Thymus (tissue), 11 donors: ENCODE results near the gene PCGF5. TPM values are rescaled to one million over a fixed set of nuclear protein-coding genes. Genes with fewer than 3 reads are reported as not detected.
A peak's percentile ranks its signal among the peaks of the same experiment; 100 is the strongest.

Experiments used
- DNase-seq, 9 donors: peaks; one replicate each; pipeline ENCODE4 v3.0.0-alpha.2; 2013; ENCODE audit warnings: low spot score in 9 of 9, low read depth in 6 of 9, missing footprints in 1 of 9
- H3K27ac ChIP-seq, 2 donors: one replicate each; pipeline ENCODE4 v1.5.1; 2013; ENCODE audit warnings: control low read depth in 1 of 2, low read depth in 1 of 2, low read length in 1 of 2, mild to moderate bottlenecking in 1 of 2, moderate library complexity in 1 of 2
- H3K27me3 ChIP-seq, 2 donors: one replicate each; pipeline ENCODE4 v1.5.1; 2013; ENCODE audit warnings: low read length in 1 of 2; ENCODE audit not compliant: control insufficient read depth in 2 of 2, insufficient read depth in 1 of 2
- H3K36me3 ChIP-seq, 2 donors: one replicate each; pipeline ENCODE4 v1.5.1; 2013; ENCODE audit warnings: low read length in 1 of 2, mild to moderate bottlenecking in 1 of 2, moderate library complexity in 1 of 2; ENCODE audit not compliant: control insufficient read depth in 2 of 2, insufficient read depth in 2 of 2
- H3K4me1 ChIP-seq, 2 donors: one replicate each; pipeline ENCODE4 v1.5.1; 2013; ENCODE audit warnings: low read length in 2 of 2; ENCODE audit not compliant: control insufficient read depth in 2 of 2, insufficient read depth in 2 of 2
- H3K4me3 ChIP-seq, 2 donors: one replicate each; pipeline ENCODE4 v1.5.1; 2013; ENCODE audit warnings: low read length in 2 of 2, control low read depth in 1 of 2, mild to moderate bottlenecking in 1 of 2
- H3K9me3 ChIP-seq, 2 donors: one replicate each; pipeline ENCODE4 v1.5.1; 2013; ENCODE audit warnings: low read length in 1 of 2, mild to moderate bottlenecking in 1 of 2; ENCODE audit not compliant: control insufficient read depth in 2 of 2, insufficient read depth in 1 of 2
- WGBS: extraction: QIAGEN DNeasy Blood & Tissue Kit; methylation state at CpG from one replicate; pipeline ENCODE4 v1.1.7; 2013; 5-methylcytosine and 5-hydroxymethylcytosine counted together
- polyA plus RNA-seq: library from polyadenylated mRNA; stranded (reverse); fragments of 200-250 nt; gene quantifications from one replicate; pipeline ENCODE4 v1.2.3, GENCODE V29; 2013
- total RNA-seq: library from RNA; stranded (reverse); fragments of 120-200 nt; gene quantifications from one replicate; pipeline ENCODE4 v1.2.4, GENCODE V29; 2013
- donor health status: healthy.

PCGF5 gene
- total and polyA plus RNA-seq, 2 donors: 29.9 to 37.5 TPM

DNA sequence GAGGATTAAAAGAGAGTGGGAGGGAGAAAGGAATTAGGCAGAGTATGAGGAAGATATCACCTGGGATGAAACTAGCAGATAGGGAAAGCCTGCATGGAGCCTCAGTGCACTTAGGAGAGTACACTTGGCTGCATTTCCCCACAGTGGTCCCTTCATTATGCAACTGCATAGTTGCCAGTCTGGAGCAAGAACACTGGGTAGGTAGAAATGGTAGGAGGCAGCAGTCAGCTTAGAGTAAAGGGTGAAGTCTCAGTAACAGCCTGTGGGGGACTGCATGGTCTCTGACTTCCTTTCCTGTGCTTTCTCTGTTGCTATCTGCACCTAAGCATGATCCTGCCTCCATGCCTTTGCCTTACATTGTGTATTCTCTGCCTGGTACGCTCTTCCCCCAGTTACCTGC, 14.0 kb upstream of the PCGF5 start:
- no peak overlapping the region for H3K27ac ChIP-seq
- H3K4me3 ChIP-seq: no peak overlapping the region
- DNase-seq: peak in 2 of 9 donors; percentile 42 to 51
- H3K27me3 ChIP-seq: no peaks in the 10 kb centered on the region
- H3K9me3 ChIP-seq: no peaks in the 10 kb centered on the region
- H3K36me3 ChIP-seq: no peaks in the 10 kb centered on the region
- peaks cover 9 to 17% of the 10 kb centered on the region in 2 donors for H3K4me1 ChIP-seq
- WGBS: 0% methylated on average over 1 of the region's 1 CpG

DNA sequence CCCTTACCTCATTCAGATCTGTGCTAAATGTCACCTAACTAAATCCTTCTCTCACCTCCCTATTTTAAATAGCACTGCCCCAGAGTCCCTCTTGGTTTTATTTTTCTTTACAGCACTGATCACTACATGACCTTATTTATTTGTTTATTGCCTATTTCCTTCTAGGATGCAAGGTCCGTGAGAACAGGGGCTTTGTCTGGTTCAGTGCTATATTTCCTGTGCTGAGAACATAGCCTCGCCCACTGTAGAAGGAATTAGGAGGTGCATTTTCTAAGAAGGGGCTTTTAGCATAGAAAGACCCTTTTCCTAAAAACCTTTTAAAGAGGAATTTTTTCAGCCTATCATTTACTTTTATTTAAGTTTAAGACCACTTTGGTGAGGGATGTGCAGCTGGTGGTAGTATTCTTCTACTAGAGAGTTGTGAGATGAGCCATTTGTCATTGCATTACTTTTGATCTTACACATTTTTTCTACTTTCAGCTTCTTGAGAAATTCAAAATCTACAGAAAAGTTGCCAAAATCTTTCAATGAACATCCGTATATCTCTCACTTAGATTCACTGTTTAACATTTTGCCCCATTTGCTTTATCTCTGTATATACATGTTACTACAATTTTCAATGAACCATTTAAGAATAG, 13.5 kb upstream of the PCGF5 start:
- H3K4me3 ChIP-seq: no peak overlapping the region
- no peaks in the 10 kb centered on the region for H3K36me3 ChIP-seq
- no peak overlapping the region for H3K27ac ChIP-seq
- DNase-seq: no peak
- no peaks in the 10 kb centered on the region for H3K27me3 ChIP-seq
- H3K9me3 ChIP-seq: no peaks in the 10 kb centered on the region
- WGBS: 71% methylated on average over 3 of the region's 3 CpGs
- peaks cover 5 to 13% of the 10 kb centered on the region in 2 donors for H3K4me1 ChIP-seq

DNA sequence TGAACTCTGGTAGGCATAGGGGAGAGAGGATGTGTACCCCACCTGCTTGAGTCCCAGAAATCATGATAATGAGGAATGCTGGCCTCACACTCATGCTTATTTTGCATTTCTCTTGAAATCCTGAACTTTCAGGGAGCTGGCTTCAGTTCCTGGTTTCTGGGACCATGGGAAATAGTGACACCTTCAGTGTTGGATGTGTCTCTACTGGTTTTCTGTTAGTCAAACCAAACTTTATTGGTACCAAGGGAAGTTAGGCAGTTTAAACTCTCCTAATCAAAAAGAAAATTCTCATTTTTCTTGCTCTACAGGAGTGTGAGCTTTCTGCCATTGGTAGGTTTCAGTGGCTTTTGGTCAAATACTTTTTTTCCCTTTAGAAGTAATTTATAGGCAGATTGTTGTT, 11.8 kb upstream of the PCGF5 start:
- Histone ChIP-seq H3K4me3 (no peak overlapping the region), H3K27ac (no peak overlapping the region), H3K36me3 (no peaks in the 10 kb centered on the region), H3K9me3 (no peaks in the 10 kb centered on the region), H3K4me1 (peaks cover 5 to 13% of the 10 kb centered on the region in 2 donors), H3K27me3 (no peaks in the 10 kb centered on the region)
- DNase-seq: no peak

DNA sequence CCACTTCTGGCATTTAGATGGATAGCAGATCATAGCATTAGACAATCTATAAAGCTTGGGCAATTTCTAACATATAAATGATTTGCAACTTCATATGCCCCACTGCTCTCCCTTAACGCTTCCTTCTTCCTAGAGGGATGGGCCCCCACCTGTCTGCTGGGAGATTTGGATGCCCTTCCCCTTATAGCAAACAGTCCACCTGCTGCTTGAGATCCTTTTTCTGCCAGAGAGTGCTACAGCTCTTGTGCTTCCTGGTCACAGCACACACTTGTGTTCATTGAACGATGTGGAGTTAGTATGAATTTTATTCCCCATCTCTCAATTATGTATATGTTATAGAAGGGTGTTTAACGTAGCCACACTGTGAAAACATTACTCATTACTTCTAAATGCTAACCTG, 10.4 kb upstream of the PCGF5 start:
- Histone ChIP-seq H3K27ac (no peak overlapping the region), H3K4me3 (no peak overlapping the region), H3K9me3 (no peaks in the 10 kb centered on the region), H3K4me1 (peaks cover 5 to 13% of the 10 kb centered on the region in 2 donors), H3K36me3 (no peaks in the 10 kb centered on the region), H3K27me3 (no peaks in the 10 kb centered on the region)
- 95% methylated on average over 3 of the region's 3 CpGs for WGBS
- DNase-seq: no peak

DNA sequence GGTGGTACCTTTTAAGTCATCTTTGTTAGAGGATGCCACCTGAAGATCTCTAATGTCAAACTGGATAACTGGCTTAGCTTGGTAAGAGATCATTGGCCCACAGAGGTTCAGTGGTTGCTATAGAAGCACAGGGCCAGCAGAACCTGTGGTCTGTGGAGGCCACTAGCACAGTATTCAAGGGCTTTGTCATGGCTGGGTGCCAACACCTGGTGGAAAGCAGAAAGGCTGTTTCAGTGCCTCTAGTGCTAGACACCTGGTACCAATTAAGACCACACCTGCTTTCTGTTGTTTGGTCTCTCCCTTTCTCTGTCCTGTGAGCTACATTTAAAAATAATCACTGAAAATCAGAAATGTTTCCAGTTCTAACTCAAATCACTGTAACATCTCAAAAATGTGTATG, 10.0 kb upstream of the PCGF5 start:
- Histone ChIP-seq H3K36me3 (no peaks in the 10 kb centered on the region), H3K27me3 (no peaks in the 10 kb centered on the region), H3K4me1 (peaks cover 5 to 13% of the 10 kb centered on the region in 2 donors), H3K27ac (no peak overlapping the region), H3K4me3 (no peak overlapping the region), H3K9me3 (no peaks in the 10 kb centered on the region)
- peak in 1 of 9 donors; percentile 52 for DNase-seq

DNA sequence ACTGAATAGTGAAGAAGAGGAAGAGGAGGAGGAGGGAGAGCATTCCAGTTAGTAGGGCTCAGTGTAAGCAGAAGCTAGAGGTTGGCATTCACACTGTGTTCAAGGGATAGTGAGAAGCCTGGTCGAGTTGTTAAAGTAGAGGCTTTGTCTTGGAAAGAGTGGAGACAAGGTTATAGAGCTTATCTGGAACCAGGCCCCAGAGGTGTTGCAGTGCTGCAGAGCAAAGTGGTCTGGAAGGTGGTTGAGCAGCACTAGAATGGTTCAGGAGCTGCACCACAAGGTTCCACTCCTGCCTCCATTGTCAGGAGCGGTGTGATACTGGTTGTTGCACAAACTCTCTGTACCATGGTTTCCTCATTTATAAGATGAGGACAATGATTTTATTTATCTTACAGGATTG, 8.8 kb upstream of the PCGF5 start:
- H3K9me3 ChIP-seq: no peaks in the 10 kb centered on the region
- peaks cover 3 to 9% of the 10 kb centered on the region in 2 donors for H3K4me1 ChIP-seq
- 96% methylated on average over 2 of the region's 2 CpGs for WGBS
- no peak overlapping the region for H3K4me3 ChIP-seq
- H3K36me3 ChIP-seq: no peaks in the 10 kb centered on the region
- no peak overlapping the region for H3K27ac ChIP-seq
- DNase-seq: no peak
- H3K27me3 ChIP-seq: no peaks in the 10 kb centered on the region

DNA sequence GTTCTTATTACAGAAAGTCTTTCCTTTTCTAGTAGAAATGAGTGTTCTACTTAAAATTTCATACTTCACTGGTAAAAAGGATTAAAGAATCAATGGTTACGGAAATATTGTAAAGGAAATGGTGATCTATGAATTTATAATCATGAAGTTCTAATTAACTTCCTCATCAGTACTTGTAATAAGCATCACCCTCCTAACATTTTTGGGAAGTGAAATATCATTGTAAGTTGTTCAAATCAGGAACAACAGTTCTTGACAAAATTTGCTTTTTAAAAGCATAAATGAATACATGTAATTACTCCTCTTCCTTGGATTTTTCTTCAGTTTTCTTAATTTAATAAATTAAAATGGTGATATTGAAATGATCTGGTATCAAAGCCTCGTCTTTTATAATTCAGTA, 5.6 kb upstream of the PCGF5 start:
- Histone ChIP-seq H3K4me1 (peaks cover 0 to 6% of the 10 kb centered on the region in 2 donors), H3K36me3 (no peaks in the 10 kb centered on the region), H3K27ac (no peak overlapping the region), H3K9me3 (no peaks in the 10 kb centered on the region), H3K4me3 (no peak overlapping the region), H3K27me3 (no peaks in the 10 kb centered on the region)
- DNase-seq: no peak
- WGBS: 95% methylated on average over 2 of the region's 2 CpGs

DNA sequence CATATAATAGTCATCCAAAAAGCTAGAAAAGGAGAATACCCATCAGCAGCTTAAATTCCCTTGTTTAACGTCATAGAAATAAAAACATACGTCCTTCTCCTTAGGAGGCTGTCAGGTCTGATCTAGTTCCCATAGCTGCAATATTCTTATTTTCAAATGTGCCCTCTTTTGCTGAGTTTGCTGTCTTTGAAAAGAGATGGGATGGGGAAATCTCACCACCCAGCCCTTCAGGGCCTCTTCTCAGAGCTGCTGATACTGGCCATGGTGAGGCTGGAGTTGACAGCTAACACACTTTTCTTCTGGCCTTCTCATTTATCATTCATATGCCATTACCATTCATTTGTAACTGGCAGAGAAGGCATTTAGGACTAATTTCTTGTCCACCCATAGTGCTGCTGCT, 5.1 kb upstream of the PCGF5 start:
- Histone ChIP-seq H3K27me3 (no peaks in the 10 kb centered on the region), H3K4me3 (no peak overlapping the region), H3K9me3 (no peaks in the 10 kb centered on the region), H3K4me1 (peaks cover 0 to 6% of the 10 kb centered on the region in 2 donors), H3K36me3 (no peaks in the 10 kb centered on the region), H3K27ac (no peak overlapping the region)
- no peak for DNase-seq
- WGBS: 96% methylated on average over 2 of the region's 2 CpGs

DNA sequence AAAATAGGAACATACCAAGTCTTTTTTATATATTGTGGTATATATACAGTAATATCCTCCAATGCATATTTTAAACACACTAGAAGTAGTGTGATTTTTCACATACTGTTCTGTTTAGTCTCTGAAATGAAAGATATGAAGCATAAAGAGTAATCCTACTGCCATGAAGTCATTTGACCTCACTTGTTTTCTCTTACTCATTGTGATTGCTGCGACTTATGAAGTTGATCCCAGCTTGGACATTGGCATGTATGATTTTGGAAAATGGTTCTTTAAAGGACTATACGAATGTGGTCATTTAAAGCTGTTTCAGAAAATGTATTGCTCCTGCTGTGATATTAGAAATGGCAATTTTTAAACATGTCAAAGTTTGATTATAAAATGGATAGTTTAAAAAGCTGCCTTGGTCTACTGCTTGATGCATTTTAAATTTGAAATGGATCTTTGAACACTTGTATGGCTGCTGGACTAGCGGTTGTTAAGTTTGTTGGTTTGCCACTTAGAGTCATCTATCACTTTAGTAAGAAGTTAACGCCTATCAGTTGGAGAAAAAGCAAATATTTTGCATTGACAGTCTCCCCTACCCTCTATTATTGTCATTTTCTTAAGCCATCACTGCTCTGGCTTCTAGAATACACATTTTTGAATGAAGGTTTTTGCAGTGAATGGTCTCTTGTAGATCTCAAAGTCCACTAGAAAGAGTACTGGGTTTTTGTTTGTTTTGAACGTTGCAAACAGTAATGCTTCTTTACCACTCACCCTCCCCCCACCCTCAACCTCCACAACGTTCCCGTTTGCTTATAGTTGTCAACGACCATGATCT, 881 bp upstream of the PCGF5 start:
- no peak for DNase-seq
- no peaks in the 10 kb centered on the region for H3K27me3 ChIP-seq
- peaks cover 0 to 15% of the 10 kb centered on the region in 2 donors for H3K36me3 ChIP-seq
- H3K27ac ChIP-seq: peak overlapping the region; percentile 68 to 80
- H3K4me1 ChIP-seq: peaks cover 7 to 13% of the 10 kb centered on the region in 2 donors
- peak overlapping the region; percentile 47 to 88 for H3K4me3 ChIP-seq
- 48% methylated on average over 8 of the region's 8 CpGs for WGBS
- H3K9me3 ChIP-seq: no peaks in the 10 kb centered on the region
